Ishikawa (cell line): ENCODE measurements around the gene MOGAT3.

Experiments
- CEBPB ChIP-seq: IDR thresholded peaks from 2 replicates; pipeline ENCODE4 v1.6.1; 2012
- CREB1 ChIP-seq: IDR thresholded peaks from 2 replicates; pipeline ENCODE4 v1.6.1; 2012; ENCODE audit warnings: low read depth
- EGR1 ChIP-seq: IDR thresholded peaks from 2 replicates; pipeline ENCODE4 v1.6.1; 2012
- EP300 ChIP-seq: IDR thresholded peaks from 2 replicates; pipeline ENCODE4 v1.6.1; 2012; ENCODE audit warnings: borderline replicate concordance
- FOXM1 ChIP-seq: IDR thresholded peaks from 2 replicates; pipeline ENCODE4 v1.6.1; 2012; ENCODE audit warnings: low read depth, borderline replicate concordance
- NFIC ChIP-seq: IDR thresholded peaks from 2 replicates; pipeline ENCODE4 v1.6.1; 2012
- RAD21 ChIP-seq: IDR thresholded peaks from 2 replicates; pipeline ENCODE4 v1.6.1; 2012; ENCODE audit warnings: low read depth
- TAF1 ChIP-seq: IDR thresholded peaks from 2 replicates; pipeline ENCODE4 v1.6.1; 2012; ENCODE audit warnings: low read depth, mild to moderate bottlenecking
- TCF12 ChIP-seq: IDR thresholded peaks from 2 replicates; pipeline ENCODE4 v1.6.1; 2012; ENCODE audit warnings: low read depth
- TEAD4 ChIP-seq: IDR thresholded peaks from 2 replicates; pipeline ENCODE4 v1.6.1; 2012
- YY1 ChIP-seq: IDR thresholded peaks from 2 replicates; pipeline ENCODE4 v1.6.1; 2012; ENCODE audit warnings: low read depth
- ZBTB7A ChIP-seq: IDR thresholded peaks from 2 replicates; pipeline ENCODE4 v1.6.1; 2012; ENCODE audit warnings: low read depth
- TF ChIP-seq, protein P1 (sequence below): IDR thresholded peaks from 2 replicates; pipeline ENCODE4 v1.6.1; 2012
- TF ChIP-seq, protein P2 (sequence below): IDR thresholded peaks from 2 replicates; pipeline ENCODE4 v1.6.1; 2012
- TF ChIP-seq, protein P3 (sequence below): IDR thresholded peaks from 2 replicates; pipeline ENCODE4 v1.6.1; 2012; ENCODE audit warnings: low read depth, mild to moderate bottlenecking

MOGAT3 gene

DNA sequence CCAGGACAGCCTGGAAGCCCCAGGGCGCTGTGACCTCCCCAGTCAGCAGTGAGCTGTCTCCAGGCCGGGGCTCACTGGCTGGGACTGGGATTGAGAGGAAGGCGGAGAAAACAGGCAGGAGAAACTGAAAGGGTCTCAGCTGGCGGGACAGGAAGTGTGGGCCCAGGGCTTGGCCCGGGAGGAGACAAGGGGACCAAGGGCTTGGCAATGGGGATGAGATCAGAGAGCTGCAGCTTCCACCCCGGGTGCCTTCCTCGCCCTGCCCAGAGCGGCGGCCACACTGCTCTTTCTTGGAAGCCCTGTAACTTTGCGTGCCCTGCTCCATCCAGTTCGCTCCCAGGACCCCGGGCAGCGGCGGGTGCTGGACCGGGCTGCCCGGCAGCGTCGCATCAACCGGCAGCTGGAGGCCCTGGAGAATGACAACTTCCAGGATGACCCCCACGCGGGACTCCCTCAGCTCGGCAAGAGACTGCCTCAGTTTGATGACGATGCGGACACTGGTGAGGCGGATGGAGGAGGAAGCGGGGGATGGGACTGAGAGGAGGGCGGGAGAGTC is 21.5 kb upstream of the MOGAT3 start:
- no peak for TF ChIP-seq CEBPB
- no peak for TF ChIP-seq TAF1
- TF ChIP-seq TEAD4: no peak
- TF ChIP-seq ZBTB7A: no peak
- no peak for TF ChIP-seq NFIC
- TF ChIP-seq, protein P1, sequence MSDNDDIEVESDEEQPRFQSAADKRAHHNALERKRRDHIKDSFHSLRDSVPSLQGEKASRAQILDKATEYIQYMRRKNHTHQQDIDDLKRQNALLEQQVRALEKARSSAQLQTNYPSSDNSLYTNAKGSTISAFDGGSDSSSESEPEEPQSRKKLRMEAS: no peak
- no peak for TF ChIP-seq RAD21
- no peak for TF ChIP-seq CREB1
- TF ChIP-seq FOXM1: no peak

DNA sequence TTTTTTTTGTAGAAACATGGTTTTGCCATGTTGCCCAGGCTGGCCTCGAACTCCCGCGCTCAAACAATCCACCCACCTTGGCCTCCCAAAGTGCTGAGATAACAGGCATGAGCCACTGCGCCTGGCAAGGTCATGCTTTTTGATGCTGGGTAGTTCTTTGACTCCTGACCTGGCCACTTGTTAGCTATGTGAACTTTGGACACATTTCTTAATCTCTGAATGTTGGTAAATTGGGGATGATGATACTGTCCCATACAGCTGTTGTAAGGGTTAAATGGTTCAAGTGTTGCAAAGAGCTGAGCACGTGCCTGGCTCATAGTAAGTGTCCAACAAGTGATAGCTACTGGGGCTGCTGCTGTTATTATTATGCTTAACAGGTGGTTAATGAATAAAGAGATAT is 19.5 kb upstream of the MOGAT3 start:
- TF ChIP-seq EGR1 (no peak), TAF1 (no peak), TCF12 (no peak), NFIC (no peak), TEAD4 (no peak), RAD21 (no peak), CREB1 (no peak), EP300 (no peak), CEBPB (no peak), YY1 (no peak), ZBTB7A (no peak), FOXM1 (no peak)
- TF ChIP-seq, protein P1: no peak
- TF ChIP-seq, protein P2, sequence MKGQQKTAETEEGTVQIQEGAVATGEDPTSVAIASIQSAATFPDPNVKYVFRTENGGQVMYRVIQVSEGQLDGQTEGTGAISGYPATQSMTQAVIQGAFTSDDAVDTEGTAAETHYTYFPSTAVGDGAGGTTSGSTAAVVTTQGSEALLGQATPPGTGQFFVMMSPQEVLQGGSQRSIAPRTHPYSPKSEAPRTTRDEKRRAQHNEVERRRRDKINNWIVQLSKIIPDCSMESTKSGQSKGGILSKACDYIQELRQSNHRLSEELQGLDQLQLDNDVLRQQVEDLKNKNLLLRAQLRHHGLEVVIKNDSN: no peak
- TF ChIP-seq, protein P3, sequence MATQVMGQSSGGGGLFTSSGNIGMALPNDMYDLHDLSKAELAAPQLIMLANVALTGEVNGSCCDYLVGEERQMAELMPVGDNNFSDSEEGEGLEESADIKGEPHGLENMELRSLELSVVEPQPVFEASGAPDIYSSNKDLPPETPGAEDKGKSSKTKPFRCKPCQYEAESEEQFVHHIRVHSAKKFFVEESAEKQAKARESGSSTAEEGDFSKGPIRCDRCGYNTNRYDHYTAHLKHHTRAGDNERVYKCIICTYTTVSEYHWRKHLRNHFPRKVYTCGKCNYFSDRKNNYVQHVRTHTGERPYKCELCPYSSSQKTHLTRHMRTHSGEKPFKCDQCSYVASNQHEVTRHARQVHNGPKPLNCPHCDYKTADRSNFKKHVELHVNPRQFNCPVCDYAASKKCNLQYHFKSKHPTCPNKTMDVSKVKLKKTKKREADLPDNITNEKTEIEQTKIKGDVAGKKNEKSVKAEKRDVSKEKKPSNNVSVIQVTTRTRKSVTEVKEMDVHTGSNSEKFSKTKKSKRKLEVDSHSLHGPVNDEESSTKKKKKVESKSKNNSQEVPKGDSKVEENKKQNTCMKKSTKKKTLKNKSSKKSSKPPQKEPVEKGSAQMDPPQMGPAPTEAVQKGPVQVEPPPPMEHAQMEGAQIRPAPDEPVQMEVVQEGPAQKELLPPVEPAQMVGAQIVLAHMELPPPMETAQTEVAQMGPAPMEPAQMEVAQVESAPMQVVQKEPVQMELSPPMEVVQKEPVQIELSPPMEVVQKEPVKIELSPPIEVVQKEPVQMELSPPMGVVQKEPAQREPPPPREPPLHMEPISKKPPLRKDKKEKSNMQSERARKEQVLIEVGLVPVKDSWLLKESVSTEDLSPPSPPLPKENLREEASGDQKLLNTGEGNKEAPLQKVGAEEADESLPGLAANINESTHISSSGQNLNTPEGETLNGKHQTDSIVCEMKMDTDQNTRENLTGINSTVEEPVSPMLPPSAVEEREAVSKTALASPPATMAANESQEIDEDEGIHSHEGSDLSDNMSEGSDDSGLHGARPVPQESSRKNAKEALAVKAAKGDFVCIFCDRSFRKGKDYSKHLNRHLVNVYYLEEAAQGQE: no peak

DNA sequence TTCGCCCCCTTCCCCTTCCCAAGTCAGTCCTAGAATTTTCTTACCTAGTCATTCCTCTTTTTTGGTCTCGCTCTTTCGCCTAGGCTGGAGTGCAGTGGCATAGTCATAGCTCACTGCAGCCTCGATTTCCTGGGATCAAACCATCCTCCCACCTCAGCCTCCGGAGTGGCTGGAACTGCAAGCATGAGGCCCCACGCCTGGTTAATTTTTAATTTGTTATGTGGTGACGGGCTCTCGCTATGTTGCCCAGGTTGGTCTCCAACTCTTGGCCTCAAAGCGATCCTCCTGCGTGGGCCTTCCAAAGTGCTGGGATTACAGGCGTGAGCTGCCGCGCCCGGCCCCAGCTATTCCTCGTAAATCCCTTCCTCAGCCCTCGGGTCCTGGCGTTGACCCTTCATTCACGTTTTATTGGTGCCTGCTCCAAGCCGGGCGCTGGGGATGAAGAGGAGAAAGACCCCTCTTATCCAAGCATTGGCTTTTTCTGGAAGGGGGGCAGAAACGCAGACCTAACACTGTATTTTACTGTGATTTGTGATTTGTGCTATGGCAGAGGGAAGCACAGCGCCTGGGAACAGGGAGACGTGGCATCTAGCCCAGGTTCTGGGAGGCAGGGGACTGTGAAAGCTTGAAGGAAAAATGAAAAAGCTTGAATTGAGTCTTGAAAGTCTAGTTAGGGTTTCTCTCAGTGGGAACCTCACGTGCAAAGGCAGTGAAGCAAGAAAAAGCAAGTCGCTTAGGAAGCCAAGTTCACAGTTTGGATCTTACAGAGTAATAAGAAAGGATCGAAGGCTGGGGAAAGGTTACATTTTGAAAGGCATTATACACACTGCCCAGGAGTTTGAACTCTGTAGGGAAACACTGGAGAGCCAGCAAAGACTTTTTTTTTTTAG is 17.6 kb upstream of the MOGAT3 start:
- no peak for TF ChIP-seq NFIC
- TF ChIP-seq, protein P3: no peak
- TF ChIP-seq CREB1: no peak

DNA sequence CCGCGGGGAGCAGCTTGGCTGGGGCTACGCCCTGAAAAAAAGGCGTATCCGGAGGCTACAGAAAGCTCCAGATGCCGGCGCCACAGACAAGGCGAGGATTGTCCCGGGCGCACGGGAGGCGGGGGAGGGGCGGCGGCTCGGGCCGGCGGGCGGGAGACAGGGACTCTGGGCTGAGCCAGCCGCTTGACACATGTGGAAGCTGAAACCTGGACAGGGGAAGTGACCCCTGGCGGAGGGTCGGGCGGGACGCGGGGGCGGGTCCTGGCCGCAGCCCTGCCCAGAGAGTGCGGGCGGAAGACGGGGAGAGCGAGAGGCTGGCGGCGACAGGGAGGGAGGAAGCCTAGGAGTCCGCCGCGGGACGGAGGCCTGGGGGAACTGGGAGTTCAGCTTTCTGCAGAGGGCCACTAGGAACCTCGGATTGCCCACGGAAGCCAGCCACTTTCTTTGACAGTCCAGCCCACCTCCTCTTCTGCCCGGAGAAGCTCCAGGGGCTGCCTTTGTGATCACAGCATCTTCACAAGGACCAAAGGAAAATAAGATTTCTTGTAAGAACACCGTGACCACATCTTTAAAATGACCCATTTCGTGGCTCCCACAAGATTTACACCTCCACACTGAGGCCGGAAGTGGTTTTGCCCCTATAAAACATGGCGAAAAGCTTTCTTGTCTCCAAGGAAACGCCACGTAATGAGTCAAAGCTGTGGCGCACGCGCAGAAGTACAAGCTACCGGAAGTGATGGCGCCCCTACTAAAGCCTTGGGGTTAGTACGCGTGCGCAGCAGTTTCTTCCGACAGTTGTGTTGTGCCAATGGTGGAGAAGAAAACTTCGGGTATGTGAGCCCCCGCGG is 16.8 kb upstream of the MOGAT3 start, which contains the start of the genes PLOD3 and ZNHIT1:
TSS of gene PLOD3 (minus strand) at position 194 of the 848 bp plus-strand sequence. CDS start 307 bp downstream, outside the sequence.
TSS of gene ZNHIT1 (plus strand) at position 778 of the 848 bp plus-strand sequence. CDS start at position 809, 31 bp downstream.
- TF ChIP-seq CEBPB (no peak), TAF1 (peak; percentile 39), TCF12 (peak; percentile 34; the same call in 1 of the 2 replicates), ZBTB7A (peak; percentile 73), YY1 (peak; percentile 98), RAD21 (no peak; the same call in 1 of the 2 replicates), EP300 (no peak; the same call in 1 of the 2 replicates), CREB1 (0 out of 2 replicates have a peak, but pooled peaks have one; percentile 27), EGR1 (peak; percentile 77)
- TF ChIP-seq, protein P1: peak; percentile 63; the same call in 1 of the 2 replicates
